ENCODE results near the gene LZIC.
"Not testable (repeated sequence)": the region's sequence is repeated elsewhere in the genome, so short reads cannot be mapped to it uniquely, and the experiment has no call there.

LZIC gene

DNA sequence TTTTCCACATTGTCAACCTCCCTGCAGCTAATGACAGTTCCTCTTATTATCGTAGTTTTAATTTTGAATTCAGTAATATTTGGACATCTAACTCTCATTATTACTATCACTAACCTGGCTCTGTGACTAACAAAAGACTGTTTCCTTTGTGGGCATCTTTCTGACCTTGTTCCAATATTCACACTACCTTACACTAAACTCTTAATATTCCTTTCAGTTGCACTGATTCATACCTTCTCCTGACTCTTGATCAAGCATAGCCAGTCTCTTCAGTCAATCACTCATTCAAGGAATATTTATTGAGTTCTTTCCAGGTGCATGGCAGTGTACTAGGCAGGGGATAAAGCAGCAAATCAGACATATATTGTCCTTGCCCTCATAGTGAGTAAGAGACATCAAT is 25.3 kb downstream of the LZIC start:
- H3K27ac Mint-ChIP-seq: peak overlapping the region in 1 of 2 donors; percentile 2
- peaks cover 6% of the 10 kb centered on the region for H3K4me1 Mint-ChIP-seq
- no peaks in the 10 kb centered on the region for H3K9me3 Mint-ChIP-seq
- ATAC-seq (peak; percentile 55), DNase-seq (no peak)
- H3K27me3 Mint-ChIP-seq: no peaks in the 10 kb centered on the region
- no peak overlapping the region for H3K4me3 Mint-ChIP-seq

DNA sequence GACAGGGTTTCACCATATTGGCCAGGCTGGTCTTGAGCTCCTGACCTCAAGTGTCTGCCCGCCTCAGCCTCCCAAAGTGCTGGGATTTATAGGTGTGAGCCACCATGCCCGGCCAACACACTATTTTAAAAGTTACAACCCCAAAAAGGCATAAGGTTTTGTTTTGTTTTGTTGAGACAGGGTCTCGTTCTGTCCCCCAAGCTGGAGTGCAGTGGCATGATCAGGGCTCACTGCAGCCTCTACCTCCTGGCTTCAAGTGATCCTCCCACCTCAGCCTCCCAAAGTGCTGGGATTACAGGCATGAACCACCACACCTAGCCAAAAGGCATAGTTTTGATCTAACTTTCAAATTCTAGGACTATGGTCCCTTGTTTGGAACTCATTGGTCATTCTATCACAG is 25.7 kb downstream of the LZIC start:
- DNase-seq, ATAC-seq, H3K4me1 Mint-ChIP-seq, H3K9me3 Mint-ChIP-seq, H3K4me3 Mint-ChIP-seq, H3K27me3 Mint-ChIP-seq, H3K27ac Mint-ChIP-seq: not testable (repeated sequence)

GRCh38 chr1:9916452-9916851 is 26.7 kb downstream of the LZIC start:
- ATAC-seq: no peak
- Mint-ChIP-seq H3K27me3 (no peaks in the 10 kb centered on the region), H3K4me1 (peaks cover 11% of the 10 kb centered on the region), H3K27ac (no peak overlapping the region), H3K9me3 (no peaks in the 10 kb centered on the region), H3K4me3 (no peak overlapping the region)
- no peak for DNase-seq

- H3K27ac Mint-ChIP-seq: no peak overlapping the region
- DNase-seq: no peak
- no peak overlapping the region for H3K4me3 Mint-ChIP-seq
- ATAC-seq: no peak
- no peaks in the 10 kb centered on the region for H3K27me3 Mint-ChIP-seq
- no peaks in the 10 kb centered on the region for H3K9me3 Mint-ChIP-seq
- H3K4me1 Mint-ChIP-seq: peaks cover 19% of the 10 kb centered on the region
Measured at GRCh38 chr1:9914610-9914937, 28.6 kb downstream of the LZIC start.

DNA sequence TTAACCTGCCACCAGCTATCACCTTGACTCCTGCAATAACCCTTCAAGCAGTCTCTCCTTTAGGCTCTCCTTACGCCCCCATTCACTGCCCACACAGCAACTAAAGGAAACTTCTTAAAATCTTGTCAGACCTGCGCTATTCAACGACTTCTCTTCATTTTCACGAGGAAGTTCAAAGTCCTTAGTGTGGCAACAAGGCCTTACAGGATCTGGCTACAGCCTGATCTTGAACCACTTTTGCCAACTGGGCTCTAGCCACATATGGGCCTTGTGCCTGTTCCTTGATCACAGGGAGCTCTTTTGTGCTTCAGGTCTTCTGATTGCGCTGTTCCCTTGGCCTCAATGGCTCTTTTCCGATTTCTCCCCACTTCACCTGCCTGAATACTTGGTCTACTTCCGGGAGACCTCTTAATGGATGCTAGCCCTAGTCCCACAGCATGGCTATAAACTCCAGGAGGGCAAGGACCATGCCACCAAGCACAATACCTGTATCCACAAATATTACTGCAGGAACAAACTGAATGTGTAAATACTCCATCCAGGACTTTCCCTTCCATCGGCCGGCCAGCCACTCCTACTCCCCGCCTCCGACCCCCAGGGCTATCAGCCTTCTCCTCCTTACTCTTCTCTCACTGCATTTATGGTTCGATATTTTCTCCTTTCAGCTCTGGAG is 30.8 kb downstream of the LZIC start:
- H3K27ac Mint-ChIP-seq: no peak overlapping the region

DNA sequence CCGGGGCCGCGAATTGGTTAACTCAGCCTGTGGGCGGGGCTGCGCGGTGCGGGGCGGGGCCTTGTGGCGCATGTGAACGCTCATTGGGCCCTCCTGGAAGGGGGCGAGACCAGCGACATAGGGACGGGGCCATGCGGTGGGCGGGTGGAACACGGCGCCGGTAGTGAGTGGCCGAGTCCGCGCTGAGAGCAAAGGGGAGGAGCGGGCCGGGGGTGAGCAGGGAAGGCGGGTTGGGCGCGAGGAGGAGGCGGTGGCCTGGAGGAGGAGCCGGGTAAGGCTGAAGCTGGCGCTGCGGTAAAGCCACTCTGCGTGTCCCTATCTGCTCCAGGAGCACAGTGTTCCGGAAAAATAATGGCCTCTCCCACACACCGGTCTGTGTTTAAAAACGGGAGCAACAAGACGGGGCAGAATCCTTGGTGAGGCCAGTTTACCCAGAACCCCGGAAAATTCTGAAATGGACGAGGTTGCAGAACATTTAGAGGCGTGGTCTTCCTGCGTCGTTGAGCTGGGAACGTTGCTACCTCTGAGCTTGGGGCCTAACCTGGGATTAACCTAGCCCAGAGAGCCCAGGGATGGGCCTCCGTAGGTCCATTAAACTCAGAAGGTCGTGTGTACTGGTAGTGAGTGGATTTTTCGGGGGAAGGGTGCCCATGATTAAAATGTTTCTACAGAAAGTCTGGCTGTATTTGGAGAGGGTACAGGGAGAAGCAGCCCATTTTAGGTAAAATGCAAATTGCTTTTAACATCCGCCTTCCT is 32.6 kb downstream of the LZIC start:
- H3K4me3 Mint-ChIP-seq: peak overlapping the region; percentile 93 to 94
- ATAC-seq (peak; percentile 97), DNase-seq (peak; percentile 100)
- H3K27me3 Mint-ChIP-seq: no peaks in the 10 kb centered on the region
- peak overlapping the region; percentile 96 for H3K27ac Mint-ChIP-seq
- H3K9me3 Mint-ChIP-seq: no peaks in the 10 kb centered on the region
- peaks cover 33% of the 10 kb centered on the region for H3K4me1 Mint-ChIP-seq

More for the DNA sequence above, 30.8 kb downstream of the LZIC start:
- Mint-ChIP-seq H3K9me3 (no peaks in the 10 kb centered on the region), H3K4me1 (peaks cover 32% of the 10 kb centered on the region), H3K27me3 (no peaks in the 10 kb centered on the region), H3K4me3 (peak overlapping the region; percentile 2 to 26)
- no peak for ATAC-seq
- no peak for DNase-seq

- Mint-ChIP-seq H3K27me3 (no peaks in the 10 kb centered on the region), H3K9me3 (no peaks in the 10 kb centered on the region), H3K4me1 (peaks cover 37% of the 10 kb centered on the region), H3K27ac (peak within 1 kb of the TSS; percentile 96), H3K4me3 (peak within 1 kb of the TSS; percentile 93 to 97)
- ATAC-seq: peak; percentile 85
- no peak for DNase-seq
Measured at GRCh38 chr1:9910076-9910422, 33.1 kb downstream of the LZIC start, which contains the start of gene CTNNBIP1. CTNNBIP1 (minus strand) TSS chr1:9910269; CDS start chr1:9872064, 38,205 bp downstream.

GRCh38 chr1:9909234-9910046 is 33.8 kb downstream of the LZIC start:
- Mint-ChIP-seq H3K27ac (peak overlapping the region; percentile 88 to 96), H3K4me3 (peak overlapping the region; percentile 91 to 97), H3K27me3 (no peaks in the 10 kb centered on the region), H3K4me1 (peaks cover 43% of the 10 kb centered on the region), H3K9me3 (no peaks in the 10 kb centered on the region)
- ATAC-seq (peak; percentile 6), DNase-seq (peak; percentile 22 to 70)

DNA sequence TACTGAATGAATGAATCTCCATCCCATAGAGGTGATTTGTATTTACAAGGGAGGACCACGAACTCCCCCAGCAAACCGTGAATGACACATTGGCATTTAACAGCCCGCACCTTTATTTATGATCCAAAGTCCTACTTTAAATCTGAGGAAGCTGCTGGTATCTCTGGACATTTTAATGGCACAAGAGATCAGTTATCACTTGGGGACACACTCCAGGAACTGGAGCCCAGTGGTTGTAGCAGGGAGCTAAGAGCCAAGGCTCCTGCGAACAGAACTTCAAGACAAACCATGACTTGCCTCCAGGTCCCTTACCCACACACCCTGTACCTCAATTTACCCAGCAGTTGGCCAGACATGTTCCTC is 34.3 kb downstream of the LZIC start:
- DNase-seq: no peak
- no peaks in the 10 kb centered on the region for H3K27me3 Mint-ChIP-seq
- peaks cover 49% of the 10 kb centered on the region for H3K4me1 Mint-ChIP-seq
- H3K27ac Mint-ChIP-seq: peak overlapping the region; percentile 88 to 96
- ATAC-seq: no peak
- H3K9me3 Mint-ChIP-seq: no peaks in the 10 kb centered on the region
- H3K4me3 Mint-ChIP-seq: peak overlapping the region; percentile 91 to 97

DNA sequence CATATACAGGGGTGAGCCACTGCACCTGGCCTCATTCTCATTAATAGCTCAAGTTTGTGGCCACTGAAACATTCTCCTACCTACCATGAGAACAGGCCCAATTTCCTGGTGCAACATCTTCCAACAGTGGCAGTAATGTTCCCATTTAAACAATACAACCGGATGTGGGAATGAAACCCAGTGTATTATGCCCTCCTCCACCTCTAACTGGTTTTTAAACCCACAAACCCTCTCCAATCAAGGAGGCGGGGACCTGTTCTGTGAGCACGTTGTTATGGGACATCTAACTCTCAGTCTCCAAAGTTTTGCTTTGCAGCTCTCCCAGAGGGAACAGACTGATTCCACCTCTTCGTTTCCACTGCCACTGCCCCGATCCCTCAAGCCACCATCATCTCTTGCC is 35.8 kb downstream of the LZIC start:
- Mint-ChIP-seq H3K9me3 (no peaks in the 10 kb centered on the region), H3K27me3 (no peaks in the 10 kb centered on the region), H3K4me1 (peaks cover 49% of the 10 kb centered on the region), H3K4me3 (no peak overlapping the region), H3K27ac (no peak overlapping the region)
- DNase-seq (no peak), ATAC-seq (no peak)

- Mint-ChIP-seq H3K4me1 (peaks cover 43% of the 10 kb centered on the region), H3K27ac (no peak overlapping the region), H3K9me3 (no peaks in the 10 kb centered on the region), H3K4me3 (no peak overlapping the region), H3K27me3 (no peaks in the 10 kb centered on the region)
- ATAC-seq (no peak), DNase-seq (no peak)
Measured at GRCh38 chr1:9906466-9906865, 36.7 kb downstream of the LZIC start.

GRCh38 chr1:9905010-9905409 is 38.2 kb downstream of the LZIC start:
- Mint-ChIP-seq H3K4me1 (peaks cover 49% of the 10 kb centered on the region), H3K27ac (no peak overlapping the region), H3K27me3 (no peaks in the 10 kb centered on the region), H3K4me3 (no peak overlapping the region), H3K9me3 (no peaks in the 10 kb centered on the region)
- DNase-seq (no peak), ATAC-seq (no peak)

- Mint-ChIP-seq H3K27me3 (no peaks in the 10 kb centered on the region), H3K27ac (no peak overlapping the region), H3K4me3 (no peak overlapping the region), H3K4me1 (peaks cover 50% of the 10 kb centered on the region), H3K9me3 (no peaks in the 10 kb centered on the region)
- ATAC-seq (no peak), DNase-seq (no peak)
Measured at GRCh38 chr1:9904596-9904995, 38.6 kb downstream of the LZIC start.

GRCh38 chr1:9903801-9904527 is 39.2 kb downstream of the LZIC start:
- H3K4me3 Mint-ChIP-seq: no peak overlapping the region
- H3K4me1 Mint-ChIP-seq: peaks cover 44% of the 10 kb centered on the region
- ATAC-seq (peak; percentile 88), DNase-seq (no peak)
- H3K9me3 Mint-ChIP-seq: no peaks in the 10 kb centered on the region
- peak overlapping the region in 1 of 2 donors; percentile 49 for H3K27ac Mint-ChIP-seq
- no peaks in the 10 kb centered on the region for H3K27me3 Mint-ChIP-seq

- H3K4me1 Mint-ChIP-seq: peaks cover 31% of the 10 kb centered on the region
Measured at GRCh38 chr1:9902060-9902452, 41.1 kb downstream of the LZIC start.

More at GRCh38 chr1:9902060-9902452, 41.1 kb downstream of the LZIC start:
- no peak for DNase-seq
- H3K9me3 Mint-ChIP-seq: no peaks in the 10 kb centered on the region
- H3K27me3 Mint-ChIP-seq: no peaks in the 10 kb centered on the region
- no peak overlapping the region for H3K4me3 Mint-ChIP-seq
- H3K27ac Mint-ChIP-seq: no peak overlapping the region
- ATAC-seq: no peak
